GM12878 (cell line): Measurements from ENCODE around the gene MAB21L4. TPM values are rescaled to one million over a fixed set of nuclear protein-coding genes. Genes with fewer than 3 reads are reported as not detected.

Experiments
- ATAC-seq: fragments of 200-7000 bp; cut with Tn5 transposase; 3 replicates; pipeline ENCODE4 v1.9.1; 2020; ENCODE audit warnings: mild to moderate bottlenecking, moderate library complexity
- BruUV-seq: library from RNA; stranded (reverse); fragments of 400-500 nt; replicated peaks from 2 replicates; lab custom pipeline; 2021; lab: Mats Ljungman, UMichigan
- CTCF ChIA-PET: fragments of 300-600 bp; sonication (Branson Sonifier 250); formaldehyde crosslinking; extraction: SDS; loops from one replicate; lab custom pipeline; 2021; ENCODE audit warnings: inconsistent platforms; lab: Yijun Ruan, JAX
- POLR2A ChIA-PET: fragments of 350-600 bp; formaldehyde crosslinking; extraction: SDS; loops from one replicate; lab custom pipeline; 2021; ENCODE audit warnings: inconsistent platforms; lab: Charles Lee
- RAD21 ChIA-PET: fragments of 300-600 bp; sonication (Branson Sonifier 250); formaldehyde crosslinking; loops from one replicate; lab custom pipeline; 2023; ENCODE audit warnings: antibody characterized with exemption; ENCODE audit not compliant: unreplicated experiment; lab: Charles Lee
- SMC1A ChIA-PET: fragments of 300-600 bp; sonication (Branson Sonifier 250); formaldehyde crosslinking; loops from one replicate; lab custom pipeline; 2023; ENCODE audit not compliant: unreplicated experiment, uncharacterized antibody; lab: Charles Lee
- DNase-seq: peaks from one replicate; pipeline ENCODE4 v3.0.0-alpha.2; 2011; ENCODE audit warnings: low read depth, low spot score
- FAIRE-seq: peaks from 3 replicates; lab custom pipeline; 2011; peaks lifted over from hg19 to GRCh38; lab: Jason Lieb, UNC
- H2AFZ ChIP-seq: 2 replicates; pipeline ENCODE4 v1.6.0; 2011; ENCODE audit warnings: low read depth, low read length, control low read depth; ENCODE audit not compliant: control insufficient read depth
- H3K27ac ChIP-seq: 2 replicates; pipeline ENCODE4 v1.5.1; 2011; ENCODE audit warnings: control low read depth; ENCODE audit not compliant: control insufficient read depth, insufficient read depth
- H3K27me3 ChIP-seq, 2 experiments: replicated peaks in 1 of 2; 2 replicates each; pipeline versions ENCODE4 v1.6.0 to v1.6.1; 2011; ENCODE audit warnings: low read length in 1 of 2; ENCODE audit not compliant: control insufficient read depth in 2 of 2, insufficient read depth in 2 of 2
- H3K36me3 ChIP-seq, 2 experiments: 2 replicates each; pipeline ENCODE4 v1.5.1; 2011; ENCODE audit warnings: low read length in 1 of 2; ENCODE audit not compliant: control insufficient read depth in 2 of 2, insufficient read depth in 2 of 2
- H3K4me1 ChIP-seq: 2 replicates; pipeline ENCODE4 v1.6.1; 2011; ENCODE audit warnings: mild to moderate bottlenecking, low read length, moderate library complexity, mixed read lengths; ENCODE audit not compliant: control insufficient read depth, insufficient read depth
- H3K4me2 ChIP-seq: 2 replicates; pipeline ENCODE4 v1.6.0; 2011; ENCODE audit warnings: control low read depth; ENCODE audit not compliant: control insufficient read depth, insufficient read depth
- H3K4me3 ChIP-seq: fragments of 200-600 bp; sonication (generic); 2 replicates; pipeline ENCODE4 v1.5.1; 2016
- H3K79me2 ChIP-seq: 2 replicates; pipeline ENCODE4 v1.6.0; 2011; ENCODE audit warnings: low read length; ENCODE audit not compliant: control insufficient read depth, insufficient read depth
- H3K9ac ChIP-seq: 2 replicates; pipeline ENCODE4 v1.8.0; 2011; ENCODE audit warnings: low read length, control low read depth, mixed read lengths; ENCODE audit not compliant: control insufficient read depth, insufficient read depth
- H3K9me3 ChIP-seq: replicated peaks from 3 replicates; pipeline ENCODE4 v1.5.1; 2011; ENCODE audit warnings: mild to moderate bottlenecking, low read length; ENCODE audit not compliant: control insufficient read depth, insufficient read depth
- H4K20me1 ChIP-seq: 2 replicates; pipeline ENCODE4 v1.6.0; 2011; ENCODE audit not compliant: control insufficient read depth, insufficient read depth
- BACH1 ChIP-seq: fragments of 450-650 bp; IDR thresholded peaks from 2 replicates; pipeline ENCODE4 v1.6.1; 2017; ENCODE audit warnings: mild to moderate bottlenecking, borderline replicate concordance
- BCLAF1 ChIP-seq: fragments of 450-650 bp; IDR thresholded peaks from 2 replicates; pipeline ENCODE4 v1.6.1; 2017; ENCODE audit warnings: antibody characterized with exemption, mild to moderate bottlenecking, moderate library complexity
- EGR1 ChIP-seq, 2 experiments: IDR thresholded peaks; 1 replicate in 1 of 2; 2 replicates in 1 of 2; pipeline ENCODE4 v1.6.1; 2011 to 2012; ENCODE audit warnings: low read depth in 2 of 2, low read length in 2 of 2, borderline replicate concordance in 1 of 2, mild to moderate bottlenecking in 1 of 2, moderate library complexity in 1 of 2
- FOS ChIP-seq: IDR thresholded peaks from 3 replicates; pipeline ENCODE4 v1.6.1; 2011; ENCODE audit warnings: borderline replicate concordance; ENCODE audit not compliant: insufficient read length; ENCODE audit errors: extremely low read depth
- HCFC1 ChIP-seq: fragments of 150-350 bp; IDR thresholded peaks from 2 replicates; pipeline ENCODE4 v1.6.1; 2014; ENCODE audit warnings: low read length
- LARP7 ChIP-seq: fragments of 450-650 bp; IDR thresholded peaks from 2 replicates; pipeline ENCODE4 v1.6.1; 2017; ENCODE audit warnings: mild to moderate bottlenecking
- MLLT1 ChIP-seq: fragments of 450-650 bp; IDR thresholded peaks from 2 replicates; pipeline ENCODE4 v1.6.1; 2016; ENCODE audit warnings: mild to moderate bottlenecking
- NFIC ChIP-seq: IDR thresholded peaks from 2 replicates; pipeline ENCODE4 v1.6.1; 2012; ENCODE audit warnings: low read depth, mild to moderate bottlenecking, inconsistent platforms, low read length, moderate library complexity
- PRDM15 ChIP-seq: fragments of 450-650 bp; formaldehyde crosslinking; IDR thresholded peaks from 2 replicates; pipeline ENCODE4 v1.4.0; 2020; ENCODE audit warnings: mild to moderate bottlenecking, moderate library complexity
- RFX5 ChIP-seq: IDR thresholded peaks from 2 replicates; pipeline ENCODE4 v1.6.1; 2011; ENCODE audit warnings: low read depth, low read length, improper control_type of control experiment
- RUNX3 ChIP-seq: IDR thresholded peaks from 2 replicates; pipeline ENCODE4 v1.6.1; 2012; ENCODE audit warnings: low read length, inconsistent platforms
- SP1 ChIP-seq: IDR thresholded peaks from one replicate; pipeline ENCODE4 v1.6.1; 2011; ENCODE audit warnings: low read depth, low read length
- SPI1 ChIP-seq: IDR thresholded peaks from 2 replicates; pipeline ENCODE4 v1.6.1; 2011; ENCODE audit warnings: low read depth, mild to moderate bottlenecking, low read length, moderate library complexity, borderline replicate concordance; ENCODE audit not compliant: insufficient read depth
- STAT3 ChIP-seq: IDR thresholded peaks from 2 replicates; pipeline ENCODE4 v1.6.1; 2011; ENCODE audit warnings: low read depth, low read length, improper control_type of control experiment
- ZBED1 ChIP-seq: IDR thresholded peaks from 2 replicates; pipeline ENCODE4 v1.6.1; 2016; ENCODE audit warnings: borderline replicate concordance
- ZNF384 ChIP-seq: IDR thresholded peaks from 2 replicates; pipeline ENCODE4 v1.6.1; 2012; ENCODE audit warnings: low read depth, mild to moderate bottlenecking, low read length, improper control_type of control experiment, borderline replicate concordance
- WGBS: methylation state at CpG from one replicate; pipeline ENCODE4 v1.1.6; 2016; ENCODE audit warnings: low lambda C conversion rate; ENCODE audit not compliant: insufficient replicate concordance, insufficient coverage; ENCODE audit errors: missing lambda C conversion rate; 5-methylcytosine and 5-hydroxymethylcytosine counted together
- in situ Hi-C: fragments of 300-500 bp; cut with MboI; formaldehyde crosslinking; loops from 9 replicates; pipeline ENCODE4 v1.14.3; 2018; ENCODE audit warnings: mixed read lengths
- intact Hi-C: fragments of 100-400 bp; cut with micrococcal nuclease; formaldehyde crosslinking; loops from one replicate; pipeline ENCODE4 v1.14.2; 2022; ENCODE audit not compliant: unreplicated experiment
- polyA plus RNA-seq, 11 experiments: library from polyadenylated mRNA; depleted of rRNA in 4 of 11; unstranded in 6 of 11; stranded (reverse) in 5 of 11; fragments of >200 nt; fragmentation: Nextera tagmentation in 4 of 11; fragmentation: Illumina TruSeq in 1 of 11; extraction: Ambion mirVana in 4 of 11; extraction: Trizol in 1 of 11; gene quantifications; 1 replicate in 1 of 11; 2 replicates in 10 of 11; pipeline versions ENCODE4 v1.2.1 to v1.2.3, GENCODE V29; 2011 to 2016; ENCODE audit warnings: inconsistent platforms in 2 of 11, missing spikeins in 2 of 11, low read depth in 1 of 11
- total RNA-seq, 4 experiments: library from RNA; depleted of rRNA in 3 of 4; stranded (reverse); fragments of >200 nt in 3 of 4; fragmentation: Illumina TruSeq in 1 of 4; extraction: Trizol in 1 of 4; gene quantifications; 2 replicates each; pipeline versions ENCODE4 v1.2.1 to v1.2.3, GENCODE V29; 2013 to 2021

The MAB21L4 gene
- total and polyA plus RNA-seq, 10 of the 15 experiments (the other 5 are each of a cell fraction or from before 2014, with no cell fraction given) = 0.03 TPM; not detected in 9

GRCh38 chr2:240921995-240922244 lies 26.0 kb upstream of the MAB21L4 start (continued):
- TF ChIP-seq BCLAF1 (no peak), ZBED1 (no peak), NFIC (no peak), SPI1 (no peak), BACH1 (no peak)

GRCh38 chr2:240921311-240921994 lies 25.5 kb upstream of the MAB21L4 start:
- intact Hi-C loops (no loop called here), in situ Hi-C loops (no loop called here)
- H3K27me3 ChIP-seq = no peaks in the 10 kb centered on the region; a peak in 2 of 4 replicates
- ATAC-seq (peak; percentile 33), DNase-seq (no peak), FAIRE-seq (no peak)
- no peaks in the 10 kb centered on the region for H4K20me1 ChIP-seq
- no TSS peak for BruUV-seq
- H3K4me3 ChIP-seq = no peak overlapping the region
- no peak overlapping the region for H3K27ac ChIP-seq
- no peaks in the 10 kb centered on the region for H3K79me2 ChIP-seq
- no peak overlapping the region for H3K4me2 ChIP-seq
- H3K9ac ChIP-seq = no peak overlapping the region
- no peaks in the 10 kb centered on the region for H3K9me3 ChIP-seq
- ChIA-PET RAD21 (no interaction called here), CTCF (no interaction called here), SMC1A (no interaction called here), POLR2A (no interaction called here)
- H3K4me1 ChIP-seq = no peaks in the 10 kb centered on the region
- H3K36me3 ChIP-seq = no peaks in the 10 kb centered on the region
- 4% methylated on average over 13 of the region's 13 CpGs for WGBS
- H2AFZ ChIP-seq = no peak overlapping the region
- TF ChIP-seq PRDM15 (CRISPR knock-in tag) = no peak
- no peak for TF ChIP-seq MLLT1
- no peak for TF ChIP-seq RFX5
- TF ChIP-seq FOS = no peak
- TF ChIP-seq STAT3 = no peak
- TF ChIP-seq ZNF384 = no peak
- no peak for TF ChIP-seq HCFC1
- no peak for TF ChIP-seq RUNX3
- no peak for TF ChIP-seq SP1
- no peak for TF ChIP-seq EGR1 (IDR thresholded peaks at IDR 0.05; ENCODE audit: borderline replicate concordance in 1 of 2, low read depth in 2 of 2, low read length in 2 of 2)
- no peak for TF ChIP-seq LARP7
